ENCODE results near the gene C1orf159.

DNA sequence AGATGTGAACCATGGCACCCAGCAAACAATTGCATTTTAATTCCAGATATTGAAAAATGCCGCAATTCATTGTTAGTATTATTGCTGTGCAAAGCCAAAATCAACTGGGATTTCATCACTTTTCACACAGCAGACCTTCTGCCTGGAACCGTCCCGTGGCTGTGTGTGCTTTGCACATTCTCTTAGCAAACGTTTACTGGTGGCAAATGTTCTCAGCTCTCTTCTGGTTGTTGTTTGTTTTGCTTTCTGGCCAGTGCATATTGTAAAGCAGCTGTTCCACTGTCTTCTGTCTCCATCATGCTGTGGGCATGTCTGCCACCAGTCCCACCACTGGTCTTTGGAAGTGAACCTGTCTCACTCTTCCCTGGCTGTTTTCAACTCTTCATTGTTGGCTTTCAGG lies 38.0 kb upstream of the C1orf159 start:
- TF ChIP-seq, protein P1, sequence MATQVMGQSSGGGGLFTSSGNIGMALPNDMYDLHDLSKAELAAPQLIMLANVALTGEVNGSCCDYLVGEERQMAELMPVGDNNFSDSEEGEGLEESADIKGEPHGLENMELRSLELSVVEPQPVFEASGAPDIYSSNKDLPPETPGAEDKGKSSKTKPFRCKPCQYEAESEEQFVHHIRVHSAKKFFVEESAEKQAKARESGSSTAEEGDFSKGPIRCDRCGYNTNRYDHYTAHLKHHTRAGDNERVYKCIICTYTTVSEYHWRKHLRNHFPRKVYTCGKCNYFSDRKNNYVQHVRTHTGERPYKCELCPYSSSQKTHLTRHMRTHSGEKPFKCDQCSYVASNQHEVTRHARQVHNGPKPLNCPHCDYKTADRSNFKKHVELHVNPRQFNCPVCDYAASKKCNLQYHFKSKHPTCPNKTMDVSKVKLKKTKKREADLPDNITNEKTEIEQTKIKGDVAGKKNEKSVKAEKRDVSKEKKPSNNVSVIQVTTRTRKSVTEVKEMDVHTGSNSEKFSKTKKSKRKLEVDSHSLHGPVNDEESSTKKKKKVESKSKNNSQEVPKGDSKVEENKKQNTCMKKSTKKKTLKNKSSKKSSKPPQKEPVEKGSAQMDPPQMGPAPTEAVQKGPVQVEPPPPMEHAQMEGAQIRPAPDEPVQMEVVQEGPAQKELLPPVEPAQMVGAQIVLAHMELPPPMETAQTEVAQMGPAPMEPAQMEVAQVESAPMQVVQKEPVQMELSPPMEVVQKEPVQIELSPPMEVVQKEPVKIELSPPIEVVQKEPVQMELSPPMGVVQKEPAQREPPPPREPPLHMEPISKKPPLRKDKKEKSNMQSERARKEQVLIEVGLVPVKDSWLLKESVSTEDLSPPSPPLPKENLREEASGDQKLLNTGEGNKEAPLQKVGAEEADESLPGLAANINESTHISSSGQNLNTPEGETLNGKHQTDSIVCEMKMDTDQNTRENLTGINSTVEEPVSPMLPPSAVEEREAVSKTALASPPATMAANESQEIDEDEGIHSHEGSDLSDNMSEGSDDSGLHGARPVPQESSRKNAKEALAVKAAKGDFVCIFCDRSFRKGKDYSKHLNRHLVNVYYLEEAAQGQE (IDR thresholded peaks at IDR 0.05; ENCODE audit: low read depth): no peak
- no peak for TF ChIP-seq MAX (IDR thresholded peaks at IDR 0.05)
- no peak for TF ChIP-seq CEBPB (IDR thresholded peaks at IDR 0.05)
- TF ChIP-seq TCF12 (IDR thresholded peaks at IDR 0.05; ENCODE audit: low read depth): no peak
- no peak for TF ChIP-seq NFIC (IDR thresholded peaks at IDR 0.05)
- no peak for TF ChIP-seq EP300 (IDR thresholded peaks at IDR 0.05; ENCODE audit: borderline replicate concordance)
- TF ChIP-seq YY1 (IDR thresholded peaks at IDR 0.05; ENCODE audit: low read depth): no peak
- no peak for TF ChIP-seq TEAD4 (IDR thresholded peaks at IDR 0.05)
- TF ChIP-seq EGR1 (IDR thresholded peaks at IDR 0.05): no peak
- no peak for TF ChIP-seq RAD21 (IDR thresholded peaks at IDR 0.05; ENCODE audit: low read depth)
- TF ChIP-seq CREB1 (IDR thresholded peaks at IDR 0.05; ENCODE audit: low read depth): no peak
- no peak for TF ChIP-seq ZBTB7A (IDR thresholded peaks at IDR 0.05; ENCODE audit: low read depth)
- TF ChIP-seq TAF1 (IDR thresholded peaks at IDR 0.05; ENCODE audit: low read depth): no peak

Measured in Ishikawa (cell line).